GM19023 (cell line): ENCODE measurements around the gene CELA2B.

Experiments used
- ATAC-seq: cut with Tn5 transposase; IDR thresholded peaks from one replicate; pipeline ENCODE4 v1.9.1; 2021; ENCODE audit warnings: mild to moderate bottlenecking, moderate library complexity; ENCODE audit not compliant: unreplicated experiment

Gene CELA2B

DNA sequence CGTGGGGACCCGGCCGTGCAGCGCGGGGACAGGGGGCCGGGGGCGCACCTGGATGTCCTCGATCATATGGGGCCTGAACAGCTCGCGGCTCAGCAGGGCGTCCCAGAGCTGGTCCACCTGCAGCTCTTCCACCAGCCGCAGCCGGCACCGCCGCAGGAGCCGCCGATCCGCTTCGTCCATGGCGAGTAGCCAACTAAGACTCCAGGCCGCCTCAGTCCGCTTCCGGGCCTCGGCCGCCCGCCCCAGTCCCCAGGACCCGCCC lies 48.0 kb downstream of the CELA2B start, which contains the start of gene CASP9:
CASP9 (minus strand) TSS at position 195 of the 262 bp plus-strand sequence; CDS start at position 180, 15 bp downstream.
- no peak for ATAC-seq

DNA sequence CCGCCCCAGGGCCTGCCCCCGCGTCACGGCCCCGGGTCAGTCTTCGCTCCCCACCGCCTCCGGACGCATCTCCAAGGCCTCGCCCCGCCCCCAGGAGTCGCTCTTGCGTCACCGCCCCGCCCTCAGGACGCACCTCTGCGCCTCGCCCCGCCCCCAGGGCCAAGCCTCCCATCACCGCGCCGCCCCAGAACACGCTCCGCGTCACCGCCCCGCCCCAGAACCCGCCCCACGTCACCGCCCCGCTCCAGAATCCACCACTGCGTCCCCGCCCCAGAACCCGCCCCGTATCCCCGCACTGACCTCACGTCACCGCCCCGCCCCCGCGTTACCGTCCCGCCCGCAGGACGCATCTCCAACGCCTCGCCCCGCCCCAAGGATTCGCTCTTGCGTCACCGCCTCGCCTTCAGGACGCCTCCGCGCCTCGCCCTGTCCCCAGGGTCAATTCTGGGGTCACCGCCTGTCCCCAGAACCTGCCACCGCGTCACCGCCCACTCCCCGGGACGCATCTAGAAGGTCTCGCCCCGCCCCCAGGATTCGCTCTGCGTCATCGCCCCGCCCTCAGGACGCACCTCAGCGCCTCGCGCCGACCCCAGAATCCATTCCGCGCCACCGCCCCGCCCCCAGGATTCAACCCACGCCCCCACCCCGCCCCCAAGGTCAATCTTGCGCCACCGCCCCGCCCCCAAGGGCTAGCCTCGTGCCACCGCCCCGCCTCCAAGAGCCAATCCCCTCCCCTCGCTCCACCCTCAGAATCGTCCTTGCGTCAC lies 48.6 kb downstream of the CELA2B start:
- peak; percentile 38 for ATAC-seq

DNA sequence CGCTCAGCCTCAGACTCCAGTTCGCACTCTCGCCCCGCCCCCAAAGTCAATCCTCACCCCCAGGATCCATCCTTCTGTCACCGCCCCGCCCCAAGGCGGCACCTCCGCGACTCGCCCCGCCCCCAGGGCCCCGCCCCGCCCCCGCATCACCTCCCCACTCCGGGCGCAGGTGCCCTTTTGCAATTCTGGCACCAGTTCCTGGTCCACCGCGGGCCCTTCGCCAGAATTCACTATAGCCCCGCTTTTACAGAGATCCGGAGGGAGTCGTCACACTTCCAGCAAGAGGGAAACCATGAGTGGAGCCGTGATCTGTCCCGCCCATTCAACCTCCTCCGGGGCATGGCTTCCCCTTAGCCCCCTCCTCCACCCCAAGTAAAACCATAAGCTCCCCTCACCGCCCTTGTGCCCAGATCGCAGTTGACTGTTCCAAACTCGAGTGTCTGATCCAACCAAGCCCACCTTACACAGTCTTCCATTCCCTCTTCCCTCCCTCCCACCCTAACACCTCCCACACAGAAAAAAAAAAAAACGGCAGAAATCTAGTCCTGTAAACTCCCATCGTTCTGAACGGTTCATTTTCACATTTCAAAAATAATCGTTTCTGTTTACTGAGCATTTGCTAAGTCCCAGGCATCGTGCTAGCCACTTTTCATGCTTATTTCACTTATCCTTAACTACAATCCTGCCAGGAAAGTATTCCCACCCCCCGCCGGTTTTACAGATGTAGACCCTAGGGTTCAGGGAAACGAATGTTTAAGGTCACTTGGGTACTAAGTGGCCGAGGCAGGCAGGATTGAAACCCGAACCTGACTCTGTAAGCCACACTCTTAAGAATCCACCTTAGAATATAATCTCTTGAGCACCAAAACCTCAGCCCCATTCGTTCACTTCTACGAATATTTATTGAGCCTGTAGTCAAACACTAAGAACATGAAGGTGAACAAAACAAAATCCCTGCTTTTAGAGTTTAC lies 49.4 kb downstream of the CELA2B start:
- peak; percentile 38 for ATAC-seq

DNA sequence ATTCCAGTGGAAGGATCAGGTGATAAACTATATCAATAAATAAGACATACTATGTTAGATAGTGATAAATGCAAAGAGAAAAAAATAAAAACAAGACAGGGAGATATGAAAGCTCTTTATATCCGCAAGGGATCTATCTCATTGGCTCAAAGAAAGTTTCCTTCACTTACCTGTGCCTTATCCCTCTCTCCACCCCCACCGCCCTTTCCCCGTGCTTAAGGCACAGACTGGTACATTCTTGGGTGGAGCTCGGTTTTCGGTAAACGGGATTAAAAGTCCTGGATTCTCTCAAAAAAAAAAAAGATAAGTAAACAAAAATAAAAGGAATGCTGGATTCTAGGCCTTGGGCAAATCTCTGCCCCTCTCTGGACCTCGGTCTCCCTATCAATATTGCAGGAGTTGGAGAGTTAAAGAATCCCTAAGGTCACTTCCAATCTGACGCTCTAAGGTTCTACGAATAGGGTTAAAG lies 50.2 kb downstream of the CELA2B start:
- ATAC-seq: no peak

DNA sequence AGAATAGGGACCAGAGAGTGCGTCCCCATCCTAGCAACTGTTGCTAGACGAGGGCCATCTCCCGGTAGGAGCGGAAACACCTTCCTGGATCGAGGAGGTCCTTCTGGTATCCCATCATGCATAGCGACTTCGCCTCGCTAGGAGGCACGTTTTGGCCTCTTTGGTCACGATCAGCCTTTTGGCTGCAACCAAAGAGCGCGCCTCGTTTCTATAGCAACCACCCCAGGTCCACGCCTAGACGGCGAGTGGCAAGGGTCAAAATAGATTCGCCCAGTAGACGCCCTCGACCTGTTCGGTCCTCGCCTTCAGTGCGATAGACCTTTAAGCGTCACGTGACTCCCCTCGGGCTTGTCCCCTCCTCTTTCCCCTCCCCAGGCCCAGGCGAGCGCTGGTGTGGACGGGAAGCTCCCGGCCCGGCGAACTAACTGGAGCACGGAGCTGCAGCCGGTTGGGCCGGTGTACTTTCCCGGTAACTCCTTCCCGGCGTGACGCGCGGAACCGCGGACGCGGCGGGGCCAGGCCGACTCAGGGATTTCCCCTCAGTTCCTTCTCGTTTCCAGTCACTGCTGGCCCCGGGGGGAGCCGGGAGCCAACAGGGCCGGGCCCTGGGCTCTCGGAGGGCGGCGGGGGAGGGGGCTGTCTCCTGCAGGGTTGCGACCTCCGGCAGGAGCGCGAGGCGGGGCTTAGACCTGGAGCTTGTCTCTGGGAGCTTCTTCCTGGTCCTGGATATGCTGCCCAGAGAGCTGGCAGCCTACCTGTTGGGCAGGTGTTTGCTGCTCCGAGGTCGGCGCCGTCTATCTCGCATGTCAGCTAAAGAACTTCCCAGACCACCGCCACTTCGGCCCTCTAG lies 50.8 kb downstream of the CELA2B start, which contains the start of gene DNAJC16:
DNAJC16 (plus strand) TSS at position 359 of the 850 bp plus-strand sequence. CDS start 2,258 bp downstream, outside the sequence.
- ATAC-seq: peak; percentile 54

DNA sequence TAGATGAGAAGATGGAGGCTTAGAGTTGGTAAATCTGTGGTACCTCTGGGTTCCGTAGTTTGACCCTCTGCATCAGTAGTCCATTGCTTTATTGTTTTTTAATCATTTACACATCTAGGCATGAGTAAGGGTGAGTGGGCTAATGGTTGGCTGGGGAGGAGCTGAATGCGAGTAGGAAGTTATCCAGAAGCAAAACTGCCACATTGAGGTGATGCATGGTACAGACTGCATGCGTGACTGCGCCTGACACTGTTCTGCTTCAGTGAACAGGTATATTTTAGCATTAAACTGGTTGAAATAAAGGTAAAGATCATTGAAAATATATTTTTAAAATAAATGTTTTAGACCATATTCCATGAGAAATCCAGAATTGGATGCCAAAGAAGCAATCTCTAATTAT lies 55.1 kb downstream of the CELA2B start:
- ATAC-seq: no peak

DNA sequence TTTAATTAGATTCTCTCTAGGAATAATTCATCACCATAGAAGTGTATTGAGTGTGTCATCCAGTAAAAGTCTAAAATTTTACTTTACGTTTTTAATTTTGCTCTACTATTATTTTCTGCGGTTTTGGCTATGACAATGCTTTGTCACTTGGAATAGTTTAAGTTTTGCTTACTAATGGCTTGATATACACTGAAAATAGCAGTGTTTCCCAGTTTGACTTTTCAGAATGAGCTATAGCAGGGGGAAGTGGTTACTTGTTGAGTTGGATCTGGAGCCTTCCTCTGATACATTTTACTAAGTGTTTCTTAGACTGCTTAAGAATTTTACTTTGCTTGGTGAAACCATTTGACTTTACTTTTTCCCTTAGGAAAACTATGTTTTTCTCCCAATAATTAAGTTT lies 55.8 kb downstream of the CELA2B start:
- ATAC-seq: no peak

DNA sequence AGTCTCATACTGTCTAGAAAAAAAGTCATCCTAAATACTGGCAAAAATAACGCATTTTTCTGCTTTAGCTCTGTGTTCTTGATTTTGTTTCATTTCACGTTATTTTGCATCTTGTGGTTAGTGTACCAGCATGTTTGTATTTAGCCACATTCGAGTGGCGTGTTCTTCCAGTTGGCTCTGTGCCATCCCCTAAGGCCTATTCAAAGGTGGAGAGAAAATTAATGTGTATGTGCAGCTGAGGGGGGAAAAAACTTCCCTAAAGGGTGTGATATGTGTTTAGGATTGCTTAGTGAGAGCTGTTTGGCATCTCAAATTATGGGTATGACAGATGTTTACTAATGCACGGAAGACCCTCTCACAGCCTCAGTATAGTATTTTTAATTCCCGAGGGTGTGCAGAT lies 62.9 kb downstream of the CELA2B start:
- no peak for ATAC-seq

DNA sequence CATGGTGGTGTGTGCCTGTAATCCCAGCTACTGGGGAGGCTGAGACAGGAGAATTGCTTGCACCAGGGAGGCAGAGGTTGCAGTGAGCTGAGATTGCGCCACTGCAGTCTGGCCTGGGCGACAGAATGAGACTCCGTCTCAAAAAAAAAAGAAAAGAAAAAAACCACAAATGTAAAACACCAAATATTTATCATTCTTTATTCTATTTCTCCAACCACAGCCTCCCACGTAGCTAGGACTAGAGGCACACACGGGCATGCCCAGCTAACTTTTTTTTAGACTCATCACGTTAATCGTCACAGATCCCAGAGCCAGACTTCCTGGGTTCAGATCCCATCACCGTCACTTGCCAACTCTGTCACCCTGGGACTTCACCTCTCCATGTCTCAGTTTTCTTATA lies 64.3 kb downstream of the CELA2B start:
- no peak for ATAC-seq
